SK-N-SH treated with all-trans-retinoic acid at 6 μM for 48 hours (cell line): ENCODE data around the gene GRB7.

Experiments
- ATAC-seq: fragments of 200-7000 bp; cut with Tn5 transposase; 3 replicates; pipeline ENCODE4 v1.9.1; 2020; ENCODE audit warnings: mild to moderate bottlenecking, moderate library complexity
- ARNTL ChIP-seq: fragments of 450-650 bp; formaldehyde crosslinking; IDR thresholded peaks from 2 replicates; pipeline ENCODE4 v1.5.0; 2020; ENCODE audit warnings: low read depth, mild to moderate bottlenecking, moderate library complexity, borderline replicate concordance
- BACH2 ChIP-seq: fragments of 250-450 bp; sonication (Bioruptor Pico); IDR thresholded peaks from 2 replicates; pipeline ENCODE4 v1.9.0; 2021; ENCODE audit warnings: mild to moderate bottlenecking, borderline replicate concordance
- ESRRG ChIP-seq: fragments of 250-450 bp; sonication (Bioruptor Pico); IDR thresholded peaks from 2 replicates; pipeline ENCODE4 v1.6.1; 2021; ENCODE audit warnings: mild to moderate bottlenecking
- GLIS3 ChIP-seq: fragments of 250-450 bp; sonication (Bioruptor Pico); IDR thresholded peaks from 2 replicates; pipeline ENCODE4 v1.5.0; 2020; ENCODE audit warnings: mild to moderate bottlenecking, moderate library complexity
- ISL1 ChIP-seq: fragments of 250-450 bp; sonication (Bioruptor Pico); IDR thresholded peaks from 2 replicates; pipeline ENCODE4 v2.1.2; 2022; ENCODE audit warnings: mild to moderate bottlenecking, moderate library complexity
- OSR1 ChIP-seq: fragments of 250-450 bp; sonication (Bioruptor Pico); IDR thresholded peaks from 2 replicates; pipeline ENCODE4 v1.8.0; 2022; ENCODE audit warnings: moderate library complexity, mild to moderate bottlenecking, inconsistent platforms
- PPARA ChIP-seq: fragments of 250-450 bp; sonication (Bioruptor Pico); IDR thresholded peaks from 2 replicates; pipeline ENCODE4 v1.5.0; 2020; ENCODE audit warnings: mild to moderate bottlenecking, borderline replicate concordance
- SNAI2 ChIP-seq: fragments of 250-450 bp; sonication (Bioruptor Pico); IDR thresholded peaks from 2 replicates; pipeline ENCODE4 v1.5.0; 2020; ENCODE audit warnings: mild to moderate bottlenecking, moderate library complexity
- TCF4 ChIP-seq: fragments of 250-450 bp; sonication (Bioruptor Pico); IDR thresholded peaks from 2 replicates; pipeline ENCODE4 v1.8.0; 2021; ENCODE audit warnings: mild to moderate bottlenecking, moderate library complexity, borderline replicate concordance
- TOX ChIP-seq: fragments of 250-450 bp; sonication (Bioruptor Pico); IDR thresholded peaks from 2 replicates; pipeline ENCODE4 v1.8.0; 2021; ENCODE audit warnings: mild to moderate bottlenecking, moderate library complexity, borderline replicate concordance
- ZC3H10 ChIP-seq: fragments of 250-450 bp; sonication (Bioruptor Pico); IDR thresholded peaks from 2 replicates; pipeline ENCODE4 v1.5.1; 2021; ENCODE audit warnings: mild to moderate bottlenecking, moderate library complexity
- ZFP30 ChIP-seq: fragments of 450-650 bp; formaldehyde crosslinking; IDR thresholded peaks from 2 replicates; pipeline ENCODE4 v1.5.0; 2022; ENCODE audit warnings: mild to moderate bottlenecking, moderate library complexity
- ZNF565 ChIP-seq: fragments of 450-650 bp; formaldehyde crosslinking; conservative IDR thresholded peaks from 2 replicates; pipeline ENCODE4 v1.5.0; 2020; ENCODE audit warnings: low read depth, mild to moderate bottlenecking, moderate library complexity
- TF ChIP-seq, protein P1 (sequence below): fragments of 250-450 bp; sonication (Bioruptor Pico); IDR thresholded peaks from 2 replicates; pipeline ENCODE4 v1.8.0; 2021; ENCODE audit warnings: low read depth, mild to moderate bottlenecking, moderate library complexity, borderline replicate concordance
- TF ChIP-seq, protein P2 (sequence below): fragments of 250-450 bp; sonication (Bioruptor Pico); IDR thresholded peaks from 2 replicates; pipeline ENCODE4 v1.5.0; 2020; ENCODE audit warnings: mild to moderate bottlenecking, moderate library complexity
- TF ChIP-seq, protein P3 (sequence below): fragments of 250-450 bp; sonication (Bioruptor Pico); IDR thresholded peaks from 2 replicates; pipeline ENCODE4 v1.5.1; 2021; ENCODE audit warnings: mild to moderate bottlenecking, moderate library complexity
- TF ChIP-seq, protein P4 (sequence below): fragments of 250-450 bp; sonication (Bioruptor Pico); IDR thresholded peaks from 2 replicates; pipeline ENCODE4 v1.5.1; 2020; ENCODE audit warnings: low read depth, mild to moderate bottlenecking, moderate library complexity
- TF ChIP-seq, protein P5 (sequence below): fragments of 250-450 bp; sonication (Bioruptor Pico); IDR thresholded peaks from 2 replicates; pipeline ENCODE4 v1.8.0; 2020; ENCODE audit warnings: mild to moderate bottlenecking, moderate library complexity, borderline replicate concordance

The GRB7 gene

DNA sequence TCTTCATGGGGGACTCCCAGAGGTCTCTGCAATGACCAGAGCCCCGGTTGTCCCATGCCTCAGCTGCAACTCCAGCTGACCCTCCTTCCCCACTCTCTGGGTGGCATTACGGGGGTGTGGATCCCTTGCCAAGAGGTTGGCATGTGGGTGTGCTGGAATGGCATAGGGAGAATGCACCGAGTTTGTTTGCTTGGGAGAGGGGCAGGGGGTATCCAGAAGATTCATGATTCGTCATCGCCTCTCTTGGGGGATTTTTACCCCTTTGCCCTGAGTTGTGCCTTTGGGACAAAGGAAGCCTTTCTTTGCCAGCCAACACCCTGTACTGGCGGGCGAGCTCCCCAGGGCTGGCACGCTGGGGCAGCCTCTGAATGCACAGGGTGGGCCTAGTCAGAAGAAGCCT lies 31.4 kb upstream of the GRB7 start:
- no peak for ATAC-seq
- no peak for TF ChIP-seq PPARA (CRISPR knock-in tag)

DNA sequence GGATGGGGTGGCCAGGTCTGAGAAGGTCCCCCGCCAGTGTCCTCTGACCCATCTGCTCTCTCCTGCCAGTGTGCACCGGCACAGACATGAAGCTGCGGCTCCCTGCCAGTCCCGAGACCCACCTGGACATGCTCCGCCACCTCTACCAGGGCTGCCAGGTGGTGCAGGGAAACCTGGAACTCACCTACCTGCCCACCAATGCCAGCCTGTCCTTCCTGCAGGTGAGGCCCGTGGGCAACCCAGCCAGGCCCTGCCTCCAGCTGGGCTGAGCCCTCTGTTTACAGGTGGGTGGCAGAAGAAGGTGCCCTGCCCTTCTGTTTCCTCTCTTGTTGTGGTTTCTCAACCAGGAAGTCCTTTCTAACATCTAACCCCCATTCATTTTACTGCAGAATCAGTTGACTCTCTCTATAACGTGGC lies 30.8 kb upstream of the GRB7 start:
- no peak for ATAC-seq
- TF ChIP-seq ARNTL: no peak
- TF ChIP-seq GLIS3 (CRISPR knock-in tag): no peak
- no peak for TF ChIP-seq ESRRG

DNA sequence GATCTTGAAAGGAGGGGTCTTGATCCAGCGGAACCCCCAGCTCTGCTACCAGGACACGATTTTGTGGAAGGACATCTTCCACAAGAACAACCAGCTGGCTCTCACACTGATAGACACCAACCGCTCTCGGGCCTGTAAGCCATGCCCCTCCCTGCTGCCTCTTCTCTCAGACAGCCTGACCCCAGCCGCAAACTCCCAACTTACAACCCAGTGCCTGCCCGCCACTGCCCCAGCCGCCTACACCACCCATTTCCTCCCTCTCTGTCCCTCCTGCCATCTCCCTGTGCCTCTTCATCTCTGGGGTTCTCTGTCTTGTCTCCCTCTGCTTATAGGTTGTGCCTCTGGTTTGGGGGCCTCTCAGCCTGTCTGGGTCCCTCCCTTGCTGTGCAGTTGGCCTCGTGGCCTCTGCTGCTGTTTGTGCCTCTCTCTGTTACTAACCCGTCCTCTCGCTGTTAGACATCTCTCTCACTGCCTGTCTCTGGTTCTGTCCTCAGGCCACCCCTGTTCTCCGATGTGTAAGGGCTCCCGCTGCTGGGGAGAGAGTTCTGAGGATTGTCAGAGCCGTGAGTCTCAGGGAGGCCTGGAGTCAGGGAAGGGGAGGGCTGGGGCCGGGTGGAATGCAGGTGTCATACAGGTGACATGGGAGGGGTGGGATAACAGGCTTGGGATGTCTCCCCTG lies 28.3 kb upstream of the GRB7 start:
- no peak for ATAC-seq
- TF ChIP-seq TCF4 (CRISPR knock-in tag) (no peak), GLIS3 (CRISPR knock-in tag) (no peak), ESRRG (no peak), ZNF565 (CRISPR knock-in tag) (no peak), ZC3H10 (CRISPR knock-in tag) (no peak), TOX (no peak), ZFP30 (CRISPR knock-in tag) (no peak), OSR1 (CRISPR knock-in tag) (no peak), BACH2 (no peak), ISL1 (CRISPR knock-in tag) (no peak), SNAI2 (CRISPR knock-in tag) (no peak)
- TF ChIP-seq, protein P1, sequence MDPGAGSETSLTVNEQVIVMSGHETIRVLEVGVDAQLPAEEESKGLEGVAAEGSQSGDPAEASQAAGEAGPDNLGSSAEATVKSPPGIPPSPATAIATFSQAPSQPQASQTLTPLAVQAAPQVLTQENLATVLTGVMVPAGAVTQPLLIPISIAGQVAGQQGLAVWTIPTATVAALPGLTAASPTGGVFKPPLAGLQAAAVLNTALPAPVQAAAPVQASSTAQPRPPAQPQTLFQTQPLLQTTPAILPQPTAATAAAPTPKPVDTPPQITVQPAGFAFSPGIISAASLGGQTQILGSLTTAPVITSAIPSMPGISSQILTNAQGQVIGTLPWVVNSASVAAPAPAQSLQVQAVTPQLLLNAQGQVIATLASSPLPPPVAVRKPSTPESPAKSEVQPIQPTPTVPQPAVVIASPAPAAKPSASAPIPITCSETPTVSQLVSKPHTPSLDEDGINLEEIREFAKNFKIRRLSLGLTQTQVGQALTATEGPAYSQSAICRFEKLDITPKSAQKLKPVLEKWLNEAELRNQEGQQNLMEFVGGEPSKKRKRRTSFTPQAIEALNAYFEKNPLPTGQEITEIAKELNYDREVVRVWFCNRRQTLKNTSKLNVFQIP (CRISPR knock-in tag): no peak
- TF ChIP-seq, protein P2, sequence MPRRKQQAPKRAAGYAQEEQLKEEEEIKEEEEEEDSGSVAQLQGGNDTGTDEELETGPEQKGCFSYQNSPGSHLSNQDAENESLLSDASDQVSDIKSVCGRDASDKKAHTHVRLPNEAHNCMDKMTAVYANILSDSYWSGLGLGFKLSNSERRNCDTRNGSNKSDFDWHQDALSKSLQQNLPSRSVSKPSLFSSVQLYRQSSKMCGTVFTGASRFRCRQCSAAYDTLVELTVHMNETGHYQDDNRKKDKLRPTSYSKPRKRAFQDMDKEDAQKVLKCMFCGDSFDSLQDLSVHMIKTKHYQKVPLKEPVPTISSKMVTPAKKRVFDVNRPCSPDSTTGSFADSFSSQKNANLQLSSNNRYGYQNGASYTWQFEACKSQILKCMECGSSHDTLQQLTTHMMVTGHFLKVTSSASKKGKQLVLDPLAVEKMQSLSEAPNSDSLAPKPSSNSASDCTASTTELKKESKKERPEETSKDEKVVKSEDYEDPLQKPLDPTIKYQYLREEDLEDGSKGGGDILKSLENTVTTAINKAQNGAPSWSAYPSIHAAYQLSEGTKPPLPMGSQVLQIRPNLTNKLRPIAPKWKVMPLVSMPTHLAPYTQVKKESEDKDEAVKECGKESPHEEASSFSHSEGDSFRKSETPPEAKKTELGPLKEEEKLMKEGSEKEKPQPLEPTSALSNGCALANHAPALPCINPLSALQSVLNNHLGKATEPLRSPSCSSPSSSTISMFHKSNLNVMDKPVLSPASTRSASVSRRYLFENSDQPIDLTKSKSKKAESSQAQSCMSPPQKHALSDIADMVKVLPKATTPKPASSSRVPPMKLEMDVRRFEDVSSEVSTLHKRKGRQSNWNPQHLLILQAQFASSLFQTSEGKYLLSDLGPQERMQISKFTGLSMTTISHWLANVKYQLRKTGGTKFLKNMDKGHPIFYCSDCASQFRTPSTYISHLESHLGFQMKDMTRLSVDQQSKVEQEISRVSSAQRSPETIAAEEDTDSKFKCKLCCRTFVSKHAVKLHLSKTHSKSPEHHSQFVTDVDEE: no peak
- TF ChIP-seq, protein P3, sequence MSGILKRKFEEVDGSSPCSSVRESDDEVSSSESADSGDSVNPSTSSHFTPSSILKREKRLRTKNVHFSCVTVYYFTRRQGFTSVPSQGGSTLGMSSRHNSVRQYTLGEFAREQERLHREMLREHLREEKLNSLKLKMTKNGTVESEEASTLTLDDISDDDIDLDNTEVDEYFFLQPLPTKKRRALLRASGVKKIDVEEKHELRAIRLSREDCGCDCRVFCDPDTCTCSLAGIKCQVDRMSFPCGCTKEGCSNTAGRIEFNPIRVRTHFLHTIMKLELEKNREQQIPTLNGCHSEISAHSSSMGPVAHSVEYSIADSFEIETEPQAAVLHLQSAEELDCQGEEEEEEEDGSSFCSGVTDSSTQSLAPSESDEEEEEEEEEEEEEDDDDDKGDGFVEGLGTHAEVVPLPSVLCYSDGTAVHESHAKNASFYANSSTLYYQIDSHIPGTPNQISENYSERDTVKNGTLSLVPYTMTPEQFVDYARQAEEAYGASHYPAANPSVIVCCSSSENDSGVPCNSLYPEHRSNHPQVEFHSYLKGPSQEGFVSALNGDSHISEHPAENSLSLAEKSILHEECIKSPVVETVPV (CRISPR knock-in tag): no peak
- TF ChIP-seq, protein P4, sequence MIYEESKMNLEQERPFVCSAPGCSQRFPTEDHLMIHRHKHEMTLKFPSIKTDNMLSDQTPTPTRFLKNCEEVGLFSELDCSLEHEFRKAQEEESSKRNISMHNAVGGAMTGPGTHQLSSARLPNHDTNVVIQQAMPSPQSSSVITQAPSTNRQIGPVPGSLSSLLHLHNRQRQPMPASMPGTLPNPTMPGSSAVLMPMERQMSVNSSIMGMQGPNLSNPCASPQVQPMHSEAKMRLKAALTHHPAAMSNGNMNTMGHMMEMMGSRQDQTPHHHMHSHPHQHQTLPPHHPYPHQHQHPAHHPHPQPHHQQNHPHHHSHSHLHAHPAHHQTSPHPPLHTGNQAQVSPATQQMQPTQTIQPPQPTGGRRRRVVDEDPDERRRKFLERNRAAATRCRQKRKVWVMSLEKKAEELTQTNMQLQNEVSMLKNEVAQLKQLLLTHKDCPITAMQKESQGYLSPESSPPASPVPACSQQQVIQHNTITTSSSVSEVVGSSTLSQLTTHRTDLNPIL (CRISPR knock-in tag): no peak
- TF ChIP-seq, protein P5, sequence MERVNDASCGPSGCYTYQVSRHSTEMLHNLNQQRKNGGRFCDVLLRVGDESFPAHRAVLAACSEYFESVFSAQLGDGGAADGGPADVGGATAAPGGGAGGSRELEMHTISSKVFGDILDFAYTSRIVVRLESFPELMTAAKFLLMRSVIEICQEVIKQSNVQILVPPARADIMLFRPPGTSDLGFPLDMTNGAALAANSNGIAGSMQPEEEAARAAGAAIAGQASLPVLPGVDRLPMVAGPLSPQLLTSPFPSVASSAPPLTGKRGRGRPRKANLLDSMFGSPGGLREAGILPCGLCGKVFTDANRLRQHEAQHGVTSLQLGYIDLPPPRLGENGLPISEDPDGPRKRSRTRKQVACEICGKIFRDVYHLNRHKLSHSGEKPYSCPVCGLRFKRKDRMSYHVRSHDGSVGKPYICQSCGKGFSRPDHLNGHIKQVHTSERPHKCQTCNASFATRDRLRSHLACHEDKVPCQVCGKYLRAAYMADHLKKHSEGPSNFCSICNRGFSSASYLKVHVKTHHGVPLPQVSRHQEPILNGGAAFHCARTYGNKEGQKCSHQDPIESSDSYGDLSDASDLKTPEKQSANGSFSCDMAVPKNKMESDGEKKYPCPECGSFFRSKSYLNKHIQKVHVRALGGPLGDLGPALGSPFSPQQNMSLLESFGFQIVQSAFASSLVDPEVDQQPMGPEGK (CRISPR knock-in tag): no peak
